Endothelial cell (in vitro differentiated cells): Measurements from ENCODE around the gene CCNYL1. TPM values are rescaled to one million over a fixed set of nuclear protein-coding genes. Genes with fewer than 3 reads are reported as not detected.

Source experiments
- DNase-seq: peaks from one replicate; pipeline ENCODE4 v3.0.0; 2021; ENCODE audit warnings: low spot score
- H3K27ac Mint-ChIP-seq: one replicate; pipeline ENCODE4 v1.8.0; 2021; ENCODE audit warnings: mixed read lengths, inconsistent platforms; ENCODE audit not compliant: unreplicated experiment
- H3K27me3 Mint-ChIP-seq: one replicate; pipeline ENCODE4 v1.8.0; 2021; ENCODE audit warnings: mild to moderate bottlenecking, moderate library complexity, mixed read lengths, inconsistent platforms; ENCODE audit not compliant: unreplicated experiment
- H3K36me3 Mint-ChIP-seq: one replicate; pipeline ENCODE4 v1.8.0; 2021; ENCODE audit warnings: mild to moderate bottlenecking, low read depth, mixed read lengths, inconsistent platforms; ENCODE audit not compliant: unreplicated experiment
- H3K4me1 Mint-ChIP-seq: one replicate; pipeline ENCODE4 v1.8.0; 2021; ENCODE audit warnings: mild to moderate bottlenecking, mixed read lengths, inconsistent platforms; ENCODE audit not compliant: unreplicated experiment
- H3K4me3 Mint-ChIP-seq: one replicate; pipeline ENCODE4 v1.8.0; 2021; ENCODE audit warnings: mild to moderate bottlenecking, mixed read lengths, inconsistent platforms; ENCODE audit not compliant: unreplicated experiment
- H3K9me3 Mint-ChIP-seq: one replicate; pipeline ENCODE4 v1.8.0; 2021; ENCODE audit warnings: mixed read lengths, inconsistent platforms; ENCODE audit not compliant: unreplicated experiment
- total RNA-seq: library from RNA; stranded (reverse); fragmentation: NEBNext Ultra II Directional; extraction: Animal tissue kit (Norgen Biotek cat#: 25700); gene quantifications from one replicate; pipeline ENCODE4 v1.2.1, GENCODE V29; 2021; ENCODE audit not compliant: unreplicated experiment
- TF ChIP-seq, protein P1 (sequence below): fragments of 200-600 bp; sonication (generic); IDR thresholded peaks from one replicate; pipeline ENCODE4 v1.5.0; 2021; ENCODE audit warnings: antibody characterized with exemption; ENCODE audit not compliant: unreplicated experiment

CCNYL1 gene
- total RNA-seq, 1 donor from 2014 or later, result 75.5 TPM

DNA sequence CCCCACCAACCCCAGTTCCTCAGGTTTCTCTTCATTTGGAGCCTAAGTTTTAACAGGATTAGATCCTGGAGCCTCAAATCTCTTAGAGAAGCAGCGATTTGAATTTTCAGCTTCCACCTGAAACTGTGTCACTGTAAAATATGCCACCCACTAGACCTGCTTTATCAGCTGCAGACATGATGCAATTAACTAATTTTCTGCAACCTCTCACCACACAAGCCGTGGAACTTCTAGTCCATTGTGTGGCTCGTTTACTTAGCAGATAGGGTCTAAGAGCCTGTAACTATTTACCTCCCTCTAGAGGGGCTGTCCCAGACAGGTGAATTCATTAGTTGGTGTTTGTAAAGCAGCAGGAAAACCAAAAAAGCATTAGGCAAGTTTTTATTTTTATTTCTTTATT lies 89.8 kb downstream of the CCNYL1 start:
- Mint-ChIP-seq H3K4me3 (no peak overlapping the region), H3K36me3 (no peaks in the 10 kb centered on the region), H3K4me1 (peaks cover 4% of the 10 kb centered on the region), H3K27ac (no peak overlapping the region), H3K9me3 (no peaks in the 10 kb centered on the region), H3K27me3 (no peaks in the 10 kb centered on the region)
- no peak for DNase-seq
- TF ChIP-seq, protein P1, sequence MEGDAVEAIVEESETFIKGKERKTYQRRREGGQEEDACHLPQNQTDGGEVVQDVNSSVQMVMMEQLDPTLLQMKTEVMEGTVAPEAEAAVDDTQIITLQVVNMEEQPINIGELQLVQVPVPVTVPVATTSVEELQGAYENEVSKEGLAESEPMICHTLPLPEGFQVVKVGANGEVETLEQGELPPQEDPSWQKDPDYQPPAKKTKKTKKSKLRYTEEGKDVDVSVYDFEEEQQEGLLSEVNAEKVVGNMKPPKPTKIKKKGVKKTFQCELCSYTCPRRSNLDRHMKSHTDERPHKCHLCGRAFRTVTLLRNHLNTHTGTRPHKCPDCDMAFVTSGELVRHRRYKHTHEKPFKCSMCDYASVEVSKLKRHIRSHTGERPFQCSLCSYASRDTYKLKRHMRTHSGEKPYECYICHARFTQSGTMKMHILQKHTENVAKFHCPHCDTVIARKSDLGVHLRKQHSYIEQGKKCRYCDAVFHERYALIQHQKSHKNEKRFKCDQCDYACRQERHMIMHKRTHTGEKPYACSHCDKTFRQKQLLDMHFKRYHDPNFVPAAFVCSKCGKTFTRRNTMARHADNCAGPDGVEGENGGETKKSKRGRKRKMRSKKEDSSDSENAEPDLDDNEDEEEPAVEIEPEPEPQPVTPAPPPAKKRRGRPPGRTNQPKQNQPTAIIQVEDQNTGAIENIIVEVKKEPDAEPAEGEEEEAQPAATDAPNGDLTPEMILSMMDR, result no peak

GRCh38 chr2:207802650-207803049 lies 91.2 kb downstream of the CCNYL1 start:
- no peaks in the 10 kb centered on the region for H3K36me3 Mint-ChIP-seq
- TF ChIP-seq, protein P1, result no peak
- H3K27ac Mint-ChIP-seq, result no peak overlapping the region
- peaks cover 4% of the 10 kb centered on the region for H3K4me1 Mint-ChIP-seq
- no peak for DNase-seq
- H3K9me3 Mint-ChIP-seq, result no peaks in the 10 kb centered on the region
- no peak overlapping the region for H3K4me3 Mint-ChIP-seq
- H3K27me3 Mint-ChIP-seq, result no peaks in the 10 kb centered on the region

Other genes starting within 250 kb of the CCNYL1 start
- 76.8 TPM for gene CREB1, start 181.7 kb upstream of the CCNYL1 start, total RNA-seq
- 14.9 TPM for gene METTL21A, start 86.2 kb upstream of the CCNYL1 start, total RNA-seq
- 9.3 TPM for gene FZD5, start 58.3 kb downstream of the CCNYL1 start, total RNA-seq